ENCODE data around the gene PRKCH.

The PRKCH gene

GRCh38 chr14:61368781-61369453 is 47.5 kb downstream of the PRKCH start:
- no peak for DNase-seq

- DNase-seq, result no peak
Measured at GRCh38 chr14:61369454-61369810, 48.1 kb downstream of the PRKCH start.

- DNase-seq, result no peak
Measured at GRCh38 chr14:61372379-61372778, 51.0 kb downstream of the PRKCH start.

GRCh38 chr14:61372842-61373555 is 51.6 kb downstream of the PRKCH start:
- DNase-seq, result no peak

GRCh38 chr14:61374284-61374683 is 52.9 kb downstream of the PRKCH start:
- no peak for DNase-seq

- DNase-seq, result no peak
Measured at GRCh38 chr14:61375218-61375617, 53.8 kb downstream of the PRKCH start.

- DNase-seq, result no peak
Measured at GRCh38 chr14:61376314-61376713, 54.9 kb downstream of the PRKCH start.

- DNase-seq, result no peak
Measured at GRCh38 chr14:61377749-61378148, 56.4 kb downstream of the PRKCH start.

GRCh38 chr14:61379639-61380184 is 58.3 kb downstream of the PRKCH start:
- DNase-seq, result no peak

GRCh38 chr14:61380984-61381383 is 59.6 kb downstream of the PRKCH start:
- peak; percentile 86 for DNase-seq

- DNase-seq, result peak; percentile 75
Measured at GRCh38 chr14:61381553-61381952, 60.2 kb downstream of the PRKCH start.

- DNase-seq, result no peak
Measured at GRCh38 chr14:61382842-61383241, 61.5 kb downstream of the PRKCH start.

- DNase-seq, result peak; percentile 83
Measured at GRCh38 chr14:61385002-61385685, 63.8 kb downstream of the PRKCH start.

GRCh38 chr14:61386173-61386772 is 64.9 kb downstream of the PRKCH start:
- no peak for DNase-seq

GRCh38 chr14:61387076-61387475 is 65.7 kb downstream of the PRKCH start:
- peak; percentile 82 for DNase-seq

- DNase-seq, result peak; percentile 87
Measured at GRCh38 chr14:61388173-61388975, 67.0 kb downstream of the PRKCH start.

GRCh38 chr14:61388976-61389576 is 67.7 kb downstream of the PRKCH start:
- no peak for DNase-seq

- no peak for DNase-seq
Measured at GRCh38 chr14:61391119-61391518, 69.7 kb downstream of the PRKCH start.

- no peak for DNase-seq
Measured at GRCh38 chr14:61392297-61392696, 70.9 kb downstream of the PRKCH start.

GRCh38 chr14:61394542-61394941 is 73.2 kb downstream of the PRKCH start:
- DNase-seq, result no peak

- no peak for DNase-seq
Measured at GRCh38 chr14:61395115-61395725, 73.8 kb downstream of the PRKCH start.

GRCh38 chr14:61396279-61396678 is 74.9 kb downstream of the PRKCH start:
- no peak for DNase-seq

Measured in islet precursor cell (in vitro differentiated cells).